Heart right ventricle (tissue), 16 donors: ENCODE results near the gene NECTIN1. TPM values are rescaled to one million over a fixed set of nuclear protein-coding genes. Genes with fewer than 3 reads are reported as not detected.

Experiments used
- ATAC-seq, 8 donors: fragments of 200-7000 bp; cut with Tn5 transposase; one replicate each; pipeline ENCODE4 v1.9.1; 2020; ENCODE audit warnings: mild to moderate bottlenecking in 8 of 8, moderate library complexity in 8 of 8, moderate number of reproducible peaks in 1 of 8
- DNase-seq, 2 donors: peaks; one replicate each; pipeline ENCODE4 v3.0.0-alpha.2; 2020
- H3K27ac ChIP-seq, 10 donors: fragments of 200-600 bp; sonication (generic) in 2 of 10; one replicate each; pipeline versions ENCODE4 v1.5.0 to v1.8.0; 2020 to 2022; ENCODE audit warnings: mild to moderate bottlenecking in 3 of 10
- H3K27me3 ChIP-seq, 7 donors: fragments of 200-600 bp; one replicate each; pipeline ENCODE4 v1.8.0; 2021 to 2022; ENCODE audit warnings: mild to moderate bottlenecking in 2 of 7
- H3K36me3 ChIP-seq, 9 donors: fragments of 200-600 bp; sonication (generic) in 1 of 9; one replicate each; pipeline versions ENCODE4 v1.5.0 to v1.8.0; 2020 to 2022; ENCODE audit warnings: mild to moderate bottlenecking in 2 of 9
- H3K4me1 ChIP-seq, 9 donors: fragments of 200-600 bp; sonication (generic) in 1 of 9; one replicate each; pipeline versions ENCODE4 v1.5.0 to v1.8.0; 2020 to 2022; ENCODE audit warnings: mild to moderate bottlenecking in 4 of 9
- H3K4me3 ChIP-seq, 10 donors: fragments of 200-600 bp; sonication (generic) in 2 of 10; one replicate each; pipeline versions ENCODE4 v1.5.0 to v1.8.0; 2020 to 2022; ENCODE audit warnings: mild to moderate bottlenecking in 7 of 10, moderate library complexity in 2 of 10
- H3K9me3 ChIP-seq, 11 donors: fragments of 200-600 bp in 10 of 11; sonication (generic) in 2 of 11; one replicate each; pipeline versions ENCODE4 v1.5.0 to v1.8.0; 2013 to 2022; ENCODE audit warnings: mild to moderate bottlenecking in 2 of 11, control low read depth in 1 of 11, moderate library complexity in 1 of 11
- WGBS, 2 donors: extraction: QIAGEN DNeasy Blood & Tissue Kit; methylation state at CpG; one replicate each; pipeline ENCODE4 v1.1.7; 2013; ENCODE audit warnings: inconsistent platforms in 1 of 2; 5-methylcytosine and 5-hydroxymethylcytosine counted together
- intact Hi-C, 10 donors: fragments of 100-400 bp; cut with DNase I; formaldehyde crosslinking; loops; one replicate each; pipeline versions ENCODE4 v1.11.1 to v1.14.2; 2022
- polyA plus RNA-seq, 2 donors: library from polyadenylated mRNA; stranded (reverse); fragments of 200-250 nt; gene quantifications; one replicate each; pipeline ENCODE4 v1.2.3, GENCODE V29; 2013
- total RNA-seq, 10 donors: library from RNA; stranded (reverse); fragmentation: NEBNext Ultra II Directional in 3 of 10; extraction: Animal tissue kit (Norgen Biotek cat#: 25700) in 3 of 10; gene quantifications; one replicate each; pipeline versions ENCODE4 v1.2.1 to v1.2.4, GENCODE V29; 2021 to 2023
- TF ChIP-seq, protein P1 (sequence below), 9 donors: fragments of 200-600 bp; sonication (generic) in 2 of 9; IDR thresholded peaks; one replicate each; pipeline versions ENCODE4 v1.5.0 to v1.8.0; 2021 to 2022; ENCODE audit warnings: antibody characterized with exemption in 9 of 9, mild to moderate bottlenecking in 5 of 9, moderate library complexity in 1 of 9
- donor health status: Arrhythmogenic right ventricular cardiomyopathy.
- donor health status: ischemic (EF 13 %, LVEDD 7.1; RV severe dilation, severe dysfunction).
- donor health status: healthy with polysubstance abuse.
- donor health status: DM: no; HTN: yes; CAD: no.
- donor health status: DM: no; HTN: no; CAD: no.
- donor health status: ischemic (EF 25% LVEDD 6.9; RV normal size, moderate dysfunction).
- donor health status: ischemic (EF 25% LVEDD 5.7; RV mildly dilated, moderate dysfunction).
- donor health status: healthy.
- donor health status: DM: yes; HTN: yes; CAD: no.
- donor health status: Ischemic cardiomyopathy.
- donor health status: ischemic (EF 35%, LVEDD 5.7; RV mildly dilated, moderate dysfunction).
- donor health status: nonischemic (EF 11% LVEDD 7.7; RV severe dilation, severe dysfunction).
- donor health status: DM: yes; HTN: yes; CAD: no.
- donor health status: PGD.
- donor health status: ischemic (EF 29% LVEDD 5.4; RV normal size, mild dysfunction).
- donor health status: nonischemic (EF 23%, LVEDD 6.1; RV moderate dilation, normal function).

NECTIN1 gene
- total and polyA plus RNA-seq, 12 donors: 4.0 to 22.8 (median 10.4) TPM

DNA sequence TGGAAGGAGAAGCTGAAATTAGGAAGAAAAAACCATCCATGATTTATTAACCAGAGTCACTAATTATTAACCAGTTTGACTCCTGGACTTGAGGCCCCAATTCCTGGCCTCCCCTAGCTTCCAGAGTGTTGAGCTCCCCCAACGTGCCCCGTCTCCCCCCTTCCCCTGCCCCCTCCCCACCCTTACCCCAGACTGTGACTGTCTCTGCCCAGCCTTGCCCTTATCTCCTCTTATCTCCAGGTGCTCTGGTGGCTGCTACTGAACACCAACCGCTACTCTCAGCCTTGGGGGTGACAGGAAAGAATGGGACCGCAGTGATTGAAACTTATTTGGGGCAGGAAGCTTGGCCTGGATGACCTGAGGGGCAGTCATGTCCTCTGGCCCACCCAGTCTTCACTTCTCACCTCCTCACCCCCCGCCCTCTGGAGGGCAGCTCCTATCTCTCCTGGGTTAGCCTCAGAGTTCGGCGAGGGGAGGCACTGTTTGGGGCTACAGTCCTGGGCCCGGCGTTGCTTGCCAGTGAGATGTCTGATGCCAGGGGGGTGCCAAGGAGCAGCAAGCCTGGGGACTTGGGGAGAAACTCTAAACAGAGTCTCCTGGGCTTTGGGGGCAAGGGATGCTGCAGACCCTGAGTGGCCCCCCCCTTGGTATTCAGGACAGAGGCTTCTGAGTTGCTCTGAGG lies 15.5 kb downstream of the NECTIN1 start:
- Histone ChIP-seq H3K9me3 (no peaks in the 10 kb centered on the region), H3K27ac (no peak overlapping the region), H3K27me3 (no peaks in the 10 kb centered on the region), H3K4me3 (no peak overlapping the region), H3K36me3 (no peaks in the 10 kb centered on the region), H3K4me1 (peaks cover 0 to 29% (median 0%) of the 10 kb centered on the region in 9 donors)
- TF ChIP-seq, protein P1, sequence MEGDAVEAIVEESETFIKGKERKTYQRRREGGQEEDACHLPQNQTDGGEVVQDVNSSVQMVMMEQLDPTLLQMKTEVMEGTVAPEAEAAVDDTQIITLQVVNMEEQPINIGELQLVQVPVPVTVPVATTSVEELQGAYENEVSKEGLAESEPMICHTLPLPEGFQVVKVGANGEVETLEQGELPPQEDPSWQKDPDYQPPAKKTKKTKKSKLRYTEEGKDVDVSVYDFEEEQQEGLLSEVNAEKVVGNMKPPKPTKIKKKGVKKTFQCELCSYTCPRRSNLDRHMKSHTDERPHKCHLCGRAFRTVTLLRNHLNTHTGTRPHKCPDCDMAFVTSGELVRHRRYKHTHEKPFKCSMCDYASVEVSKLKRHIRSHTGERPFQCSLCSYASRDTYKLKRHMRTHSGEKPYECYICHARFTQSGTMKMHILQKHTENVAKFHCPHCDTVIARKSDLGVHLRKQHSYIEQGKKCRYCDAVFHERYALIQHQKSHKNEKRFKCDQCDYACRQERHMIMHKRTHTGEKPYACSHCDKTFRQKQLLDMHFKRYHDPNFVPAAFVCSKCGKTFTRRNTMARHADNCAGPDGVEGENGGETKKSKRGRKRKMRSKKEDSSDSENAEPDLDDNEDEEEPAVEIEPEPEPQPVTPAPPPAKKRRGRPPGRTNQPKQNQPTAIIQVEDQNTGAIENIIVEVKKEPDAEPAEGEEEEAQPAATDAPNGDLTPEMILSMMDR (IDR thresholded peaks at IDR 0.05): no peak
- ATAC-seq (no peak), DNase-seq (no peak)
- intact Hi-C loops: no loop called here
- 87% methylated on average over 7 to 9 of the region's 9 CpGs for WGBS, 2 donors

DNA sequence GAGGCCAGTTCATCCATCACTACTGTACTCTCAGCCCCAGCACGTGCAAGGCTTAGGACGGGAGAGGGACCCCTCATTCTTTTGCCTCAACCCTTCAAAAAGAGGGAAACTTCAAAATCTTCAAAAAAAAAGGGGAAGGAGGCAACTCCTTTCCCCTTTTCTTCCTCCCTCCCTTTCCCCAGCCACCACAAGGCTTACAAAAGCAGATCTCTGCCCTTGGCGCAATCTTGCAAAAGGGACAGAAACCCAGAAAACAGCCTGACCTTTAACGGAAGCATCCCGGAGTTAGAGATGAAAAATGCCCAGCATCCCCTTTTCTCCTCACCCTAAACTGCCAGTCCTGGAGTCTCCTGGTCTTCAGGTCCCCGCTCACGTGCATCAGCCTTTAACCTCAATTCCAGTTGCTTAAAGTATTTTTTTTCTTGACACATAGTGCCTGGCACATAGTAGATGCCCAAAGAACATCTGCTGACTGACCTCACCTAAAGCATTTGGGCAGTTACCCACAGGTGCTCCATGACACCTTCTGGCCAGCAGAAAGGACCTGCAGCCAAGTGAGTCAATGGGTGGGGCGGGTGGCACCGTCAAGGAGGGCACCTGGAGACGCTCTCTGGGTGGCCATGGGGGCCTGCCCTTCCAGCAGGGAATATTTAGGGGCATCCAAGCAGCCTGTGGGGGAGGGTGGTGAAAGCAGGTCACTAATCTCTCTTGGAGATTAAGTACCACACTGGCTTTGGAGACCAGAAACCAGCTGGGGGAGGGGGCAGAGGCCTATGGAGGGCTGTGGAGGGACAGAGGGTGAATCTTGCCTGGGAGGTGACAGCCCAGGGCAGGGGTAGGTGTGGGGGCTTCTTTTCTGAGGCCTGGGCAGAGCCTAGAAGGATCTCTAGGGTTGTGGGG lies 16.3 kb downstream of the NECTIN1 start:
- Histone ChIP-seq H3K4me3 (no peak overlapping the region), H3K9me3 (no peaks in the 10 kb centered on the region), H3K27ac (no peak overlapping the region), H3K36me3 (no peaks in the 10 kb centered on the region), H3K4me1 (peaks cover 0 to 29% (median 0%) of the 10 kb centered on the region in 9 donors), H3K27me3 (no peaks in the 10 kb centered on the region)
- WGBS, 2 donors: 84% methylated on average over 10 of the region's 10 CpGs
- DNase-seq (no peak), ATAC-seq (no peak)
- TF ChIP-seq, protein P1 (IDR thresholded peaks at IDR 0.05): no peak
- intact Hi-C loops: no loop called here

DNA sequence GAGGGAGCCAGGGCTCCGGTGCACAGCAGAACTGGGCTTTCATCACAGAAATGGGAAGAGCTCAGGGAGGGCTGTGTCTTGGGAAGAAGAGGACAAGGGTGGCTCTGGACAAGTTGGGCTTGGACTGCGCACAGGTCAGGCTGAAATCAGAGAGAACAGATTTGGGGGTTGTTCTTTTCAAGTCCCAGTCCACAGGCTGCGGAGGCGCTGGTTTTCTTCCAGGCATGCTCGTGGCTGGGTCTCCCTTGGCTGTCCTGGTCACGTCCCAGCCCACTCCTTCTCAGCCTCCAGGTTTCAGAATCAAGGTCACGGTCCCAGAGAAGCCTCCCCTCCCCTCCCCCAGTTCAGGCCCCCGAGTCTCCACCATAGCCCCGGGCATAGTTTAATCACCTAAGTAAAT lies 17.0 kb downstream of the NECTIN1 start:
- Histone ChIP-seq H3K9me3 (no peaks in the 10 kb centered on the region), H3K27me3 (no peaks in the 10 kb centered on the region), H3K36me3 (no peaks in the 10 kb centered on the region), H3K4me1 (peaks cover 0 to 29% (median 0%) of the 10 kb centered on the region in 9 donors), H3K4me3 (no peak overlapping the region), H3K27ac (no peak overlapping the region)
- intact Hi-C loops: no loop called here
- TF ChIP-seq, protein P1 (IDR thresholded peaks at IDR 0.05): no peak
- 79 to 82% methylated on average over 9 of the region's 9 CpGs for WGBS, 2 donors
- DNase-seq: no peak
- ATAC-seq: no peak

DNA sequence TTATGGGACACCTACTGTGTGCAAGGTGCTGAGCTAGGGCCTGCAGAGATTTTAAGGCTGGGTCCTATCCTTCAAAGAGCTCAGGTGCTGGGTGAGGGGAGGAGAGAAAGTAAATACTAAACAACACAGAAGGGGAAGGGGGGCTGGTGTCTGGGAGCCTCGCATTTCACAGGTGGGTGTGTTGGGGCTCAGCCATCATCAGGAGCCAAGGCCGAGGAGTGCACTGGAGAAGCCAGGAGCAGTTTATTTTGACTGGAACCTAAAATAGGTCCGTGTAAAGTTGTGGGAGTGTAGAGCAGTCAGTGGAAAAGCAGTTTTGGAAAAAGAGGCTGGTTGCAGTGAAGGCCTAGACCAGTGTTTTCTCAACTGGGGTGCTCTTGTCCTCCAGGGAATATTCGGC lies 17.5 kb downstream of the NECTIN1 start:
- Histone ChIP-seq H3K4me3 (no peak overlapping the region), H3K27ac (no peak overlapping the region), H3K9me3 (no peaks in the 10 kb centered on the region), H3K4me1 (peaks cover 0 to 29% (median 0%) of the 10 kb centered on the region in 9 donors), H3K36me3 (no peaks in the 10 kb centered on the region), H3K27me3 (no peaks in the 10 kb centered on the region)
- intact Hi-C loops: no loop called here
- DNase-seq (no peak), ATAC-seq (no peak)
- TF ChIP-seq, protein P1 (IDR thresholded peaks at IDR 0.05): no peak
- WGBS, 2 donors: 66 to 75% methylated on average over 4 of the region's 4 CpGs
